LNCaP clone FGC (cell line): Measurements from ENCODE around the gene PCDHB3.
"Not testable (repeated sequence)": the region's sequence is repeated elsewhere in the genome, so short reads cannot be mapped to it uniquely, and the experiment has no call there.

Source experiments
- DNase-seq: peaks from one replicate; pipeline ENCODE4 v3.0.0-alpha.2; 2011; ENCODE audit warnings: low read depth
- H3K4me3 ChIP-seq: 2 replicates; pipeline ENCODE4 v1.5.1; 2011; ENCODE audit warnings: mild to moderate bottlenecking, low read depth, low read length, control low read depth
- CTCF ChIP-seq: IDR thresholded peaks from 2 replicates; pipeline ENCODE4 v1.5.1; 2012; ENCODE audit warnings: mild to moderate bottlenecking; ENCODE audit not compliant: control insufficient read depth, insufficient read depth; ENCODE audit errors: extremely low read depth

Gene PCDHB3

GRCh38 chr5:141149812-141150211 lies 49.5 kb downstream of the PCDHB3 start, which contains the start of gene PCDHB6:
Gene PCDHB6 (plus strand): TSS chr5:141150057. CDS start chr5:141150258, 201 bp downstream.
- H3K4me3 ChIP-seq, result no peak within 1 kb of the TSS
- no peak for DNase-seq
- TF ChIP-seq CTCF, result peak; percentile 32

- no peak for DNase-seq
- no peak overlapping the region for H3K4me3 ChIP-seq
- TF ChIP-seq CTCF, result no peak
Measured at GRCh38 chr5:141150224-141150992, 50.1 kb downstream of the PCDHB3 start.

GRCh38 chr5:141150993-141151325 lies 50.7 kb downstream of the PCDHB3 start:
- no peak overlapping the region for H3K4me3 ChIP-seq
- no peak for TF ChIP-seq CTCF
- DNase-seq, result no peak

- DNase-seq, H3K4me3 ChIP-seq: not testable (repeated sequence)
Measured at GRCh38 chr5:141151632-141152031, 51.4 kb downstream of the PCDHB3 start.

GRCh38 chr5:141152096-141152495 lies 51.8 kb downstream of the PCDHB3 start:
- DNase-seq, H3K4me3 ChIP-seq: not testable (repeated sequence)
